Measurements from ENCODE around the gene CRYBG1.

The CRYBG1 gene

GRCh38 chr6:106522562-106523250 is 162.2 kb downstream of the CRYBG1 start:
- DNase-seq = no peak

GRCh38 chr6:106525107-106525881 is 164.8 kb downstream of the CRYBG1 start:
- DNase-seq = no peak

DNA sequence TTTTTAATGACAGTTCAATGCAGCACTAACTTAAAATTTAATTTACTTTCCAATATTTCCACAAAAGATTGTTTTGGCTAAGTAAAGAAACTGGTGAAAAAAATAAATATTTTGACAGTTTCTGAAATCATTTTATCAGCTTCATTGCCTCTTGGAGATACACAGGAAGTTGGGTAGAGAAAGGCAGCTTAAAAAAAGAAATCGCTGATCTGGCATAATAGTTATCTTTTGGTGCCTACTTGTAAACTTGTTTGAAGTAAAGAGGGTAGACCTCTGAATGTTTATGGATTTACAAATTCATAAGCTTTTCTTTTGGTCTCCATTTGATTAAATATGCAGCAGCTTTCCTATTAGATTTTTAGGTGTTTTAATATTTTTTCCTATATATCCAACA is 165.4 kb downstream of the CRYBG1 start:
- no peak for DNase-seq

DNA sequence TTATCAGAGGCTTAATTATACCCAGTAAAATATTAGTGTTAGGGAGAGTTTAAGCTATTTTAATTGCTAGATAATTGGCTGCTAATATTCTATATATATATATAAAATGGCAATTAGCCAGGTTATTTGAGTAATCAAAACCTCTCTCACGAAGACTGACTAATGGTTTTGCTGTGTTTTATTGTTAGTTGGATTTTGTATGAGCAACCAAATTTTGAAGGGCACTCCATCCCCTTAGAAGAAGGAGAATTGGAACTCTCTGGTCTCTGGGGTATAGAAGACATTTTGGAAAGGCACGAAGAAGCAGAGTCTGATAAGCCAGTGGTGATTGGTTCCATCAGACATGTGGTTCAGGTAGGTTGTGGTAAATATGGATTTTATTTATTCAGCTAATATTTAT is 166.6 kb downstream of the CRYBG1 start:
- no peak for DNase-seq

- DNase-seq = no peak
These were observed 167.5 kb downstream of the CRYBG1 start for GRCh38 chr6:106527979-106528378.

DNA sequence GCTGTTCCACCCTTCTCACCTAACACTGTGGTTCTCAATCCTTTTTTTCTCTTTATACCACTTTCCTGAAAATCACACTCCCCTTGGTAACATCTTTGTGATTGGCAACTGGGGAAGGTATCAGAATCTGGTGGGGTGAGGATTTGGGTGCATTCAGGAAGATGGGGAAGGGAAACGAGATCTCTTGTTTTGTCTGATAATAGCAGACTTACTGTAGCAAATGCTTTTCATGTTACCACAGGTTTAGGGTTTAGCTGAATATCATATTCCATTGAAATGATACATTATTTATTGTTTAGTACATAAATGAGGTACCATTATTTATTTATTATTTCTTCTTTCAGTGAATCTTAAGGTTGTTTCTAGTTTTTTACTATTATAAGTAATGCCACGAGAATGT is 168.0 kb downstream of the CRYBG1 start:
- no peak for DNase-seq

DNA sequence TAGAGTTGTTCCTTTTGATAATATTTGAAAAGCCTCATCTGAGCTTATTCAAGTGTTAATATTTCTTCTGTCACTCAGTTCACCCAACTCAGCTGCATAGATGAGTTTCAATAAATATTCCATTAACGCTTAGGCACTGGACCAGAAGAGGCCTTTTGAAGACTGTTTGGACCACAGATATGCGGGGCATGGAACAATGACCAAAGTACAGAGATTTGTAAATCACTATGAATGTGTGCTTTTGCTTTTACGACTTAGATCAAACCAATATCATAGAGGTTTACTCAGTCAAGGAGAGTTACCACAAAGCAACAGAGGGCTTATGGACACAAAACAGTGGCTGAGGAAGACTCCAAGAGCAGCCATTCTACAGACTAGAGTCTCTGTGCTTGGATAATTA is 168.9 kb downstream of the CRYBG1 start:
- no peak for DNase-seq

DNA sequence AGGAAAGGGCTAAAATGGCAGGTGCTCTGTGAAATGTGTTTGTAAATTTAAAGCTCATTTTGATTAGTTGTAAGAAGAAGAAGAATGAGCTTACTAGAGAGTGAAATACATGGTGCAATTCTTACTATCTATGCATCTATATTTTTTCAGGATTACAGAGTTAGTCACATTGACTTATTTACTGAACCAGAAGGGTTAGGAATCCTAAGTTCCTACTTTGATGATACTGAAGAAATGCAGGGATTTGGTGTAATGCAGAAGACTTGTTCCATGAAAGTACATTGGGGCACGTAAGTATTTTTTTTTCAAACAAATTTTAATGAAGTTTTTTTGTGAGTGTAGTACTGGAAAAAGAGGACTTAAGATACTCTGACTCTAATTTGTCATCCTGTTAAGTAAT is 169.5 kb downstream of the CRYBG1 start:
- no peak for DNase-seq

GRCh38 chr6:106530502-106530901 is 170.0 kb downstream of the CRYBG1 start:
- no peak for DNase-seq

DNA sequence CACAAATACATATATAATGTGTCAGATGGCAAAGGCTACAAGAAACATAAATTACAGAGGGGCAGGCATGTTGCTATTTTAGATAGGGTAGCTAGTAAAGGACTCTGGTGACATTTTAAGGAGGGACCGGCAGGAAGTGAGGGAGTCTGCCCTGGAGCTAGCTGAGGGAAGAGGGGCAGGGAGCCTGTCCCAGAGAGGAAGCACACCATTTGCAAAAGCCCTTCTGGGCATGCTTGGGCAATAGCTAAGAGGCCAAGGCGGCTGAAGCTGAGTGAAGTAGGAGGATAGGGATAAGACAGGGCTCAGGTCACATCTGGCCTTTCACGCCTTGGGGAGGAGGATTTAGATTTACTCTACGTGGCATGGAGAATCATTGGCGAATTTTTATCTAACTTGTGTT is 172.5 kb downstream of the CRYBG1 start:
- DNase-seq = no peak

DNA sequence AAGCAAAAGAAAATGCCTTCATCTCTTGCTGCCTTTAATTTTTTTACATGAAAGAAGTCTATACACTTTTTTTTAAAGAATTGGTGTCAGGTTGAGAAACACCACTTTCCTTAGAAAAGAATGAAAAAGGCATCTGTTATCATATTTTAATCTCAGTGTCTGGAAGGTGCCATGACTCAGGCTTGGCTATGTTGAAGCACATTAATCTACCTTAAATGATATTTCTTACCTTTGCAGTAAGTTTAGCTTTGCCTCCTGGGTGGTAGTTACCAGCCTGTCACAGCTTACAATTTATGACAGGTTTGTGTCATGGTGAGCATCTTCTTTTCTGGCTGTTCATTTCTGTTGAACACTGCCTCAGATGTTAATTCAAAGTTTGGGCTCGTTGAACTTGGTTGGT is 173.5 kb downstream of the CRYBG1 start:
- no peak for DNase-seq

GRCh38 chr6:106534564-106534982 is 174.1 kb downstream of the CRYBG1 start:
- DNase-seq = no peak

GRCh38 chr6:106535012-106535411 is 174.5 kb downstream of the CRYBG1 start:
- no peak for DNase-seq

GRCh38 chr6:106536357-106536756 is 175.8 kb downstream of the CRYBG1 start:
- no peak for DNase-seq

GRCh38 chr6:106536851-106537250 is 176.3 kb downstream of the CRYBG1 start:
- DNase-seq = no peak

GRCh38 chr6:106537662-106538061 is 177.1 kb downstream of the CRYBG1 start:
- no peak for DNase-seq

GRCh38 chr6:106538145-106538544 is 177.6 kb downstream of the CRYBG1 start:
- DNase-seq = no peak

DNA sequence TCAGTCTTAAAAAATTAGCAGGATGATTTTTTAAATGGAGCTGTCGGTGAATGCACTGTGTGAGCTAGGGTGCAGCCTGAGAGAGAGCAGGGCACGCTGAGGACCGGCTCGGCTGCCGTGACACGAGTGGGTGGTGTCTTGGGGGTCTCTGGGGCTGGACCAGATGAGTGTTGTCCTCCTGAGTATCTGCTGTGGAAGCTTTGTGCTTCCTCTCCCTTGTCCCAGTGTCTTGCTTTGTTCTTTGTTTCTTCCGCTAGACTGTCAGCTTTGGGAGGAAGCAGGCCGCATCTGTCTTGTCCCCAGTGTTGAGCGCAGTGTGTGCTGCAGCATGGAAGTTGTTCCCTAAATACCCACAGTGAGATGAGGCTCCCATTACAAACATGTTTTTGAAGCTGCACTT is 179.4 kb downstream of the CRYBG1 start:
- DNase-seq = peak in 6 of 51 donors; percentile 1 to 5 (median 2)

- no peak for DNase-seq
These were observed 179.9 kb downstream of the CRYBG1 start for GRCh38 chr6:106540432-106540831.

- no peak for DNase-seq
These were observed 180.4 kb downstream of the CRYBG1 start for GRCh38 chr6:106540907-106541306.

DNA sequence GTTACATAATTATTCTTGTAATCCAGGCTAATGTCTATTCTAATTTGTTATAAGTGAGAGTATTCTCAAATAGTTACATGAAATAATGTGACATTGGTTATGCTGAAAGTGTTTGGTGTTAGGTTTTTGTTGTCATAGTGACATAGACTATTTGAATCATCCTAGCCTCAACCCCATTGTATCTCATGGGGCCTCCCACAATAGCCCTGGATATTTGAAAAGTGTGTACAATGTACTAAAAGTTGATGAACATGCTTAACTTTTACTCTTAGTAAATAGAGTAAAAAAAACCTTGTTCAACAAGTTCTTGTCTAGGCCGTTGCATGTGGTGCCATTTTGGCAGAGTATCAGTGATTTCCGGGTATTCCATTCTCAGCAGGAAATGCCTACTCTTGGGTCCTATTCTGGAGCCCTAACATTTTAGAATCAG is 185.8 kb downstream of the CRYBG1 start:
- no peak for DNase-seq

DNA sequence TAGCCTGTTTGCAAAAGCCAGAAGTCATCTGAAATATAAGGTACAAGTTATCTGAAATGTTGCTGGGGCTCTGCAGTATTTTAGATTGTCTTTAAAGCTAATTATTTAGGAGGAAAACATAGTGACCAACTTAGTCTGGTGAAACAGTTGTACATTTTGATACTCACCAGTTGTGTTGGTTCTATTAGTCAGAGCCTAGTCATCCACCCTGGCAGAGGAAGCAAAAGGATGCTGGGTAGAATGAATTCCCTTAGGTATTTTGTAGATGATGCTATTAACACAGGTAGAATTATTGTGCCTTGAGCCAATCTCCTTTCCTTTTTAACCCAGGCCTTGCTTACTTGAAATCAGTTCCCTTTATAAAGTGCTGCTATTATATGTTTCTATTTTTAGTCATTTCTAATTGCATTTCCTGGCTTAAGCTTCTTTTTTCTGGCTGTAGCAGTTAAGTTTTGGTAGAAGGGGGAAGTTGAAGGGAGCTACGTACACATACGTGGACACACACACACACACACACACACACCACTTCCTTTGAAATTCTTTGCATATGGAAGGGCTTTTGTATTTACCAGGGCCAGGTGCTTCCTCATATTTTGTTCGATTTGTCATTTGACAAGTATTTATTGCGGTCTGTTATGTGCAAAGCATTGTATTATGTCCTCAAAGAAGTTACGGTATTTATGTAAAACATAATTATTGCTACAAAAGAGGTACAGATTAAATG is 186.3 kb downstream of the CRYBG1 start:
- no peak for DNase-seq

All from hypothalamus (tissue), 51 donors.